Choroid plexus epithelial cell (primary cell): ENCODE measurements around the gene ARFGAP1.

Experiments used
- DNase-seq: peaks from one replicate; pipeline ENCODE4 v3.0.0-alpha.2; 2010; ENCODE audit warnings: low read depth
- H3K4me3 ChIP-seq: 2 replicates; pipeline ENCODE4 v1.5.1; 2011; ENCODE audit warnings: low read depth, mild to moderate bottlenecking, control low read depth, low read length, moderate library complexity
- TF ChIP-seq, protein P1 (sequence below): conservative IDR thresholded peaks from 2 replicates; pipeline ENCODE4 v1.5.1; 2011; ENCODE audit warnings: low read depth, mild to moderate bottlenecking, control low read depth, inconsistent platforms, low read length, moderate library complexity

Gene ARFGAP1

DNA sequence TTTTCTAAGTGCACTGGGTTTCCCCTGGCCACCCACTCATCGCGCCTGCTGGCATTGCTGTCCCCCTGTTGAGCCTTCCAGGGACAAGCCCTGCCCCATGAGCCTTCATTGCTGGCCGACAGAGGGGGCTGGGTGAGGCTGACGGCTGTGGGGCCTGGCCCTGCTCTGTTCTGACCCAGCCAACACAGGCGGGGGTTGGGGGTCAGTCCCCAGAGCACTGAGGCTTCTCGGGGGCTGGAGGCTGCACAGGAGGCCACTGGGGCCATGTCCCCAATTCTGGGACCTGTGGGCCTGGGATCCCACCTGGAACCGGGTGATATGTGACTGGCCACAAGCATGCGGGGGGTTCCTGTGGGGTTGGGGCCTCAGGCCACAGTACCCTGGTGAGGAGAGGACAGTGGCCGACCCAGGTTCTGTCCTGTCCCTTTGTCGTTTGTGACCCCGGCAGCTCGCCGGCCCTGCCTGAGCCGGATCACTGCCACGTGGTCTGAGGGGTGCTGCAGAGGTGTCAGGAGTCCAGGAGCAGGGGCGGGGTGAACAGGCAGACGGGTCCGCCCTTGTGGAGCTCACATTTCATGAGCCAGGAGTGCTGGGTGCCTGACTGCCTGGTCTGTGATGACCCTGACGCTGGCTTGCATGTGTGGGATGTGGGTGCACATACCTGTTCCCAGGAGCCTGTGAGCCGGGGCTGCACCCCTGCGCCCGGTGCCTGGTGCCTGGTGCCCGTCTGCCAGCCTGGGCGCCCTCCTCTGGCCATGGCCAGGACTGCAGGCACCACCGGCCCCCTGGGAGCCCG is 18.3 kb downstream of the ARFGAP1 start:
- peak; percentile 31 for DNase-seq
- H3K4me3 ChIP-seq = no peak overlapping the region
- TF ChIP-seq, protein P1, sequence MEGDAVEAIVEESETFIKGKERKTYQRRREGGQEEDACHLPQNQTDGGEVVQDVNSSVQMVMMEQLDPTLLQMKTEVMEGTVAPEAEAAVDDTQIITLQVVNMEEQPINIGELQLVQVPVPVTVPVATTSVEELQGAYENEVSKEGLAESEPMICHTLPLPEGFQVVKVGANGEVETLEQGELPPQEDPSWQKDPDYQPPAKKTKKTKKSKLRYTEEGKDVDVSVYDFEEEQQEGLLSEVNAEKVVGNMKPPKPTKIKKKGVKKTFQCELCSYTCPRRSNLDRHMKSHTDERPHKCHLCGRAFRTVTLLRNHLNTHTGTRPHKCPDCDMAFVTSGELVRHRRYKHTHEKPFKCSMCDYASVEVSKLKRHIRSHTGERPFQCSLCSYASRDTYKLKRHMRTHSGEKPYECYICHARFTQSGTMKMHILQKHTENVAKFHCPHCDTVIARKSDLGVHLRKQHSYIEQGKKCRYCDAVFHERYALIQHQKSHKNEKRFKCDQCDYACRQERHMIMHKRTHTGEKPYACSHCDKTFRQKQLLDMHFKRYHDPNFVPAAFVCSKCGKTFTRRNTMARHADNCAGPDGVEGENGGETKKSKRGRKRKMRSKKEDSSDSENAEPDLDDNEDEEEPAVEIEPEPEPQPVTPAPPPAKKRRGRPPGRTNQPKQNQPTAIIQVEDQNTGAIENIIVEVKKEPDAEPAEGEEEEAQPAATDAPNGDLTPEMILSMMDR = peak; percentile 67

DNA sequence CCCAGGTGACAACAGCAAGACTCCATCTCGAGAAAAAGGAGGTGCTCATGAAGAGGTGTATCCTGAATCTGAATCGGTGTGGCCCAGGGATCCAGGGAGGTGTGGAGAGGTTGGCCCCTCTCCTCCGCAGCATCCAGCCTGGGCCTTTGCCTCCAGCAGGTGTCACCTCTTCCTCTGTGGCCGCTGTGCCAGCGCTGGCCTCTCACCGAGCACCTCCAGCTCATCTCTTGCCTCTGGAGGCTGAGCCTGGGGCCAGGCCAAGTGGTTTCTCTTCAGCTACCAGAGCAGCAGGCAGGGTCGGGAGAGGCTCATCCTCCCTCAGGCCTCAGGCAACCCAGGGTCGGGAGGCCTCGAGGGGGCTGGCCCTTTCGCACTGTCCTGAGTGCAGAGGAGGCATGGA is 19.2 kb downstream of the ARFGAP1 start:
- no peak for DNase-seq
- no peak overlapping the region for H3K4me3 ChIP-seq
- TF ChIP-seq, protein P1 = no peak

DNA sequence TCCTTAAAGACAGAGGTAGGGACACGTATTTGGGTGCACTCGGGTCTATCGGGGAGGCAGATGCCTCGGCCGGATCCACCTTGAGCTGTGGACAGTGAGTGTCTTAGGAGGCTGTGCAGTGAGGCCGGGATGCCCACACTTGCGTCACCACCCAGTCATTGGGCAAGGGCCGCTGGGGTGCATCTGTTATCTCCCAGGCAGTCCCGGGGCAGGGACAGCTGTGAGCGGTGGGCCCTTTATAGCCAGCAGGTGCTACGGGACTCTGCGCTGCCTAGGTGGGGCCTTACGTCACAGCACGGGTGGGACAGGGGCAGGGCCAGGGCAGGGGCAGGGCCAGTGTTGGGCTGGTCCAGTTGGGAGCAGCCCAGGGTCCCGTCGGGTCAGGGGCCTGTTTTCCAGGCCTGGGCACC is 19.7 kb downstream of the ARFGAP1 start:
- TF ChIP-seq, protein P1 = no peak
- no peak for DNase-seq
- H3K4me3 ChIP-seq = no peak overlapping the region

DNA sequence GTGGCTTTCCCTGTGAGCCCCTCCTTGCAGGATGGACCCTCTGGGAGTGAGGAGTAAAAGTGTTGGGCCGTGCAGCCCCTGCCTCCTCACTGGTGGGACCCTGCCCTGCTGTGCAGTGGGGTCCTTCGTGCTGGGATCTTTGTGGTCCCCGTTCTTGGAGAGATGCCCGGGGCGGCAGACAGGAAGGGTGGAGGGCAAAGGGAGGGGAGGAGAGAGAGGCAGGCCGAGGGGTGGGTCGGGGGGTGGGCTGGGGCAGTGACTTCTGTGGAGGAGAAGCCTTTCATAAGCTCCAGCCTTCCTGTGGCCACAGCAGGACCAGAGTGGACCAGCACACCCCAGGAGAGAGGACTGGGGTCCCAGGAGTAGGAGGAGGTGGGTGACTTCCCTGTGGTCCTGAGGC is 20.3 kb downstream of the ARFGAP1 start, which contains the start of gene COL20A1:
TSS of gene COL20A1 (plus strand) at position 283 of the 400 bp plus-strand sequence. CDS start 1,922 bp downstream, outside the sequence.
- no peak within 1 kb of the TSS for H3K4me3 ChIP-seq
- TF ChIP-seq, protein P1 = no peak
- no peak for DNase-seq

DNA sequence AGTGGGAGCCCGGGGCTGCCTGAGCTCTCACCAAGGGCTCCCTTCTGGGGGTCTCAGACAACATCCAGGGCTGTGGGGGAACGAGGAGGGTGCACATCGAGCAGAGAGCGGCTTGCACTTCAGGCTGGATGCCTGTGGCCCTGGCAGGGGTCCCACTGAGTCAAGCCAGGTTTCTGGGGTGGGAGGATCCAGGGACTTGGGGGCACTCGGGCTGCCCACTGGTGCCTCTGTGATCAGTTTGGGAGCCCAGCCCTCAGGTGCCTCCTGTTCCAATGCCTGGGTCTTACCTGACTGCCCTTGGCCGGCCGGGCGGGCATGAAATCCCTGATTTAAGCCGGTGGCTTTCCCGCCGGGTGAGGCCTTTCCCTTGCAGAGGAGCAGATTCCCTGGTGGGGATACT is 20.8 kb downstream of the ARFGAP1 start:
- no peak for DNase-seq
- TF ChIP-seq, protein P1 = no peak
- no peak overlapping the region for H3K4me3 ChIP-seq

DNA sequence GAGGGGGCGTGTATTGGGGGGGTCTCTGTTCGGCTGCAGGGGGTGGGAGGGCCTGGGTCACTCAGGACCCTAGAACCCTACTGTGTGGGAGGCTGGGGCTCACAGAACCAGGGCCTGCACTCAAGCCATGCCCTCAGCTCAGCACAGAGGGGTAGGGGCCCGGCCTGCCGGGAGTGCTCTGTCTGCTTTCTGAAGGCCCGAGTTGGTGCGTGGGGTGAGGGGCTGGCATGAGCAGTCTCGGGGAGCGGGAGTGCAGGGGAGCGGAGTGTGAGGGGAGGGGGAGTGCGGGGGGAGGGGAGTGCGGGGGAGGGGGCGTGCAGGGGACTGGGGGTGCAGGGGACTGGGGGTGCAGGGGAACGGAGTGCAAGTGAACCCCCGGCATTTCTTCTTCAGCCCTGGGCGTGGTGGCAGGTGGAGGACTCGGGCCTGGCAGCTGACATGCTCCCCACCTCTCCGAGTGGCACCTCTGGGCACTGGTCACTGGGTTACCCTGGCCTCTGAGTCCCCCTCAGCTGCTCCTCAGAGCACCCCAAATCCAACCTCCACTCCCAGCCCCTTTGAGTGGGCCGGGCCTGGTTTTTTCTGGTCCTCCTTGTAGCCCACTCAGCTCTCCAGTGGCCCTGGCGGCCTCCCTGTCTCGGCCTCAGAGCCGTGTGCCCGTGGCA is 21.4 kb downstream of the ARFGAP1 start:
- H3K4me3 ChIP-seq = no peak overlapping the region
- DNase-seq = no peak
- TF ChIP-seq, protein P1 = no peak
